Measurements from ENCODE around the gene FASLG.

The FASLG gene

GRCh38 chr1:172669011-172669410 is 10.1 kb downstream of the FASLG start:
- Histone ChIP-seq H3K27me3 (ENCODE audit: control insufficient read depth, insufficient read depth, low read length) (no peaks in the 10 kb centered on the region), H3K4me2 (ENCODE audit: low read length) (no peak overlapping the region)

GRCh38 chr1:172670316-172670715 is 11.4 kb downstream of the FASLG start:
- Histone ChIP-seq H3K36me3 (ENCODE audit: insufficient read depth, low read length) (no peaks in the 10 kb centered on the region), H3K9ac (ENCODE audit: low read depth, low read length) (no peak overlapping the region), H3K9me3 (replicated peaks; ENCODE audit: low read length) (no peaks in the 10 kb centered on the region), H3K4me2 (ENCODE audit: low read length) (no peak overlapping the region), H3K4me1 (ENCODE audit: control insufficient read depth, insufficient read depth, low read length) (no peaks in the 10 kb centered on the region), H3K27me3 (ENCODE audit: control insufficient read depth, insufficient read depth, low read length) (no peaks in the 10 kb centered on the region), H3K4me3 (ENCODE audit: low read length) (no peak overlapping the region)

More at GRCh38 chr1:172669011-172669410, 10.1 kb downstream of the FASLG start:
- Histone ChIP-seq H3K4me1 (ENCODE audit: control insufficient read depth, insufficient read depth, low read length) (no peaks in the 10 kb centered on the region), H3K36me3 (ENCODE audit: insufficient read depth, low read length) (no peaks in the 10 kb centered on the region), H3K9me3 (replicated peaks; ENCODE audit: low read length) (no peaks in the 10 kb centered on the region), H3K4me3 (ENCODE audit: low read length) (no peak overlapping the region), H3K9ac (ENCODE audit: low read depth, low read length) (no peak overlapping the region)

- H3K36me3 ChIP-seq (ENCODE audit: insufficient read depth, low read length): no peaks in the 10 kb centered on the region
- H3K9ac ChIP-seq (ENCODE audit: low read depth, low read length): no peak overlapping the region
- H3K4me2 ChIP-seq (ENCODE audit: low read length): no peak overlapping the region
- no peaks in the 10 kb centered on the region for H3K4me1 ChIP-seq (ENCODE audit: control insufficient read depth, insufficient read depth, low read length)
- H3K27me3 ChIP-seq (ENCODE audit: control insufficient read depth, insufficient read depth, low read length): no peaks in the 10 kb centered on the region
- H3K4me3 ChIP-seq (ENCODE audit: low read length): no peak overlapping the region
- H3K9me3 ChIP-seq (replicated peaks; ENCODE audit: low read length): no peaks in the 10 kb centered on the region
Observed at GRCh38 chr1:172670791-172671190, 11.9 kb downstream of the FASLG start.

GRCh38 chr1:172671591-172671990 is 12.7 kb downstream of the FASLG start:
- no peaks in the 10 kb centered on the region for H3K27me3 ChIP-seq (ENCODE audit: control insufficient read depth, insufficient read depth, low read length)
- no peaks in the 10 kb centered on the region for H3K36me3 ChIP-seq (ENCODE audit: insufficient read depth, low read length)
- no peak overlapping the region for H3K4me2 ChIP-seq (ENCODE audit: low read length)
- H3K4me3 ChIP-seq (ENCODE audit: low read length): no peak overlapping the region
- H3K9ac ChIP-seq (ENCODE audit: low read depth, low read length): no peak overlapping the region
- H3K9me3 ChIP-seq (replicated peaks; ENCODE audit: low read length): no peaks in the 10 kb centered on the region
- no peaks in the 10 kb centered on the region for H3K4me1 ChIP-seq (ENCODE audit: control insufficient read depth, insufficient read depth, low read length)

GRCh38 chr1:172672720-172673119 is 13.8 kb downstream of the FASLG start:
- Histone ChIP-seq H3K4me1 (ENCODE audit: control insufficient read depth, insufficient read depth, low read length) (no peaks in the 10 kb centered on the region), H3K27me3 (ENCODE audit: control insufficient read depth, insufficient read depth, low read length) (no peaks in the 10 kb centered on the region), H3K4me2 (ENCODE audit: low read length) (no peak overlapping the region), H3K36me3 (ENCODE audit: insufficient read depth, low read length) (no peaks in the 10 kb centered on the region), H3K4me3 (ENCODE audit: low read length) (no peak overlapping the region), H3K9ac (ENCODE audit: low read depth, low read length) (no peak overlapping the region), H3K9me3 (replicated peaks; ENCODE audit: low read length) (no peaks in the 10 kb centered on the region)

GRCh38 chr1:172673761-172674160 is 14.9 kb downstream of the FASLG start:
- Histone ChIP-seq H3K4me1 (ENCODE audit: control insufficient read depth, insufficient read depth, low read length) (no peaks in the 10 kb centered on the region), H3K9ac (ENCODE audit: low read depth, low read length) (no peak overlapping the region), H3K27me3 (ENCODE audit: control insufficient read depth, insufficient read depth, low read length) (no peaks in the 10 kb centered on the region), H3K9me3 (replicated peaks; ENCODE audit: low read length) (no peaks in the 10 kb centered on the region), H3K4me2 (ENCODE audit: low read length) (no peak overlapping the region), H3K4me3 (ENCODE audit: low read length) (no peak overlapping the region), H3K36me3 (ENCODE audit: insufficient read depth, low read length) (no peaks in the 10 kb centered on the region)

GRCh38 chr1:172674831-172675613 is 16.1 kb downstream of the FASLG start:
- Histone ChIP-seq H3K27me3 (ENCODE audit: control insufficient read depth, insufficient read depth, low read length) (no peaks in the 10 kb centered on the region), H3K9me3 (replicated peaks; ENCODE audit: low read length) (no peaks in the 10 kb centered on the region), H3K4me1 (ENCODE audit: control insufficient read depth, insufficient read depth, low read length) (no peaks in the 10 kb centered on the region), H3K4me2 (ENCODE audit: low read length) (no peak overlapping the region), H3K9ac (ENCODE audit: low read depth, low read length) (no peak overlapping the region), H3K36me3 (ENCODE audit: insufficient read depth, low read length) (no peaks in the 10 kb centered on the region), H3K4me3 (ENCODE audit: low read length) (no peak overlapping the region)

GRCh38 chr1:172679000-172679772 is 20.3 kb downstream of the FASLG start:
- no peaks in the 10 kb centered on the region for H3K9me3 ChIP-seq (replicated peaks; ENCODE audit: low read length)
- no peak overlapping the region for H3K4me3 ChIP-seq (ENCODE audit: low read length)
- H3K4me1 ChIP-seq (ENCODE audit: control insufficient read depth, insufficient read depth, low read length): no peaks in the 10 kb centered on the region
- no peaks in the 10 kb centered on the region for H3K27me3 ChIP-seq (ENCODE audit: control insufficient read depth, insufficient read depth, low read length)
- H3K9ac ChIP-seq (ENCODE audit: low read depth, low read length): no peak overlapping the region
- H3K36me3 ChIP-seq (ENCODE audit: insufficient read depth, low read length): no peaks in the 10 kb centered on the region
- H3K4me2 ChIP-seq (ENCODE audit: low read length): no peak overlapping the region

GRCh38 chr1:172680244-172680643 is 21.3 kb downstream of the FASLG start:
- no peaks in the 10 kb centered on the region for H3K4me1 ChIP-seq (ENCODE audit: control insufficient read depth, insufficient read depth, low read length)
- H3K9ac ChIP-seq (ENCODE audit: low read depth, low read length): no peak overlapping the region
- H3K9me3 ChIP-seq (replicated peaks; ENCODE audit: low read length): no peaks in the 10 kb centered on the region
- no peak overlapping the region for H3K4me2 ChIP-seq (ENCODE audit: low read length)
- H3K27me3 ChIP-seq (ENCODE audit: control insufficient read depth, insufficient read depth, low read length): no peaks in the 10 kb centered on the region
- no peak overlapping the region for H3K4me3 ChIP-seq (ENCODE audit: low read length)
- H3K36me3 ChIP-seq (ENCODE audit: insufficient read depth, low read length): no peaks in the 10 kb centered on the region

- no peak overlapping the region for H3K4me3 ChIP-seq (ENCODE audit: low read length)
- H3K4me2 ChIP-seq (ENCODE audit: low read length): no peak overlapping the region
- H3K36me3 ChIP-seq (ENCODE audit: insufficient read depth, low read length): no peaks in the 10 kb centered on the region
- no peak overlapping the region for H3K9ac ChIP-seq (ENCODE audit: low read depth, low read length)
- H3K4me1 ChIP-seq (ENCODE audit: control insufficient read depth, insufficient read depth, low read length): no peaks in the 10 kb centered on the region
- no peaks in the 10 kb centered on the region for H3K27me3 ChIP-seq (ENCODE audit: control insufficient read depth, insufficient read depth, low read length)
- no peaks in the 10 kb centered on the region for H3K9me3 ChIP-seq (replicated peaks; ENCODE audit: low read length)
Observed at GRCh38 chr1:172680733-172681275, 21.9 kb downstream of the FASLG start.

GRCh38 chr1:172682812-172683211 is 23.9 kb downstream of the FASLG start:
- Histone ChIP-seq H3K4me2 (ENCODE audit: low read length) (no peak overlapping the region), H3K4me3 (ENCODE audit: low read length) (no peak overlapping the region), H3K36me3 (ENCODE audit: insufficient read depth, low read length) (no peaks in the 10 kb centered on the region), H3K9me3 (replicated peaks; ENCODE audit: low read length) (no peaks in the 10 kb centered on the region), H3K9ac (ENCODE audit: low read depth, low read length) (no peak overlapping the region), H3K4me1 (ENCODE audit: control insufficient read depth, insufficient read depth, low read length) (no peaks in the 10 kb centered on the region), H3K27me3 (ENCODE audit: control insufficient read depth, insufficient read depth, low read length) (no peaks in the 10 kb centered on the region)
